AG08395 (cell line): ENCODE measurements around the gene GYPC.

Experiments used
- DNase-seq: peaks from one replicate; pipeline ENCODE4 v3.0.0; 2012; ENCODE audit warnings: mixed read lengths, low spot score

GYPC gene

GRCh38 chr2:126732682-126733245 is 76.8 kb downstream of the GYPC start:
- no peak for DNase-seq

DNA sequence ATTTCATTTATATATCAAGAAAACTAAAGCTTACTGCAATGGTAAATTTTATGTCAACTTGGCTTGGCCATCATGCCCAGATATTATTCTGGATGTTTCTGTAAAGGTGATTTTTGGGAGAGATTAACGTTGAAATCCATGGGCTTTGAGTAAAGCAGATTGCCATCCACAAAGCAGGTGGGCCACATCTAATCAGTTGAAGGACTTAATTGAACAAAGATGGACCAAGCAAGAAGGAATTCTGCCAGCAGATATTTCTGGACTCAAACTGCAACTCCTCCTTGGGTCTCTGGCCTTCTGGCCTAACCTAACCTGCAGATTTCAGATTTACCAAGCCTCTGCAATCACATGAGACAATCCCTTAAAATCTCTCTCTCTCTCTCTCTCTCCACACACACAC is 77.8 kb downstream of the GYPC start:
- DNase-seq, result no peak

DNA sequence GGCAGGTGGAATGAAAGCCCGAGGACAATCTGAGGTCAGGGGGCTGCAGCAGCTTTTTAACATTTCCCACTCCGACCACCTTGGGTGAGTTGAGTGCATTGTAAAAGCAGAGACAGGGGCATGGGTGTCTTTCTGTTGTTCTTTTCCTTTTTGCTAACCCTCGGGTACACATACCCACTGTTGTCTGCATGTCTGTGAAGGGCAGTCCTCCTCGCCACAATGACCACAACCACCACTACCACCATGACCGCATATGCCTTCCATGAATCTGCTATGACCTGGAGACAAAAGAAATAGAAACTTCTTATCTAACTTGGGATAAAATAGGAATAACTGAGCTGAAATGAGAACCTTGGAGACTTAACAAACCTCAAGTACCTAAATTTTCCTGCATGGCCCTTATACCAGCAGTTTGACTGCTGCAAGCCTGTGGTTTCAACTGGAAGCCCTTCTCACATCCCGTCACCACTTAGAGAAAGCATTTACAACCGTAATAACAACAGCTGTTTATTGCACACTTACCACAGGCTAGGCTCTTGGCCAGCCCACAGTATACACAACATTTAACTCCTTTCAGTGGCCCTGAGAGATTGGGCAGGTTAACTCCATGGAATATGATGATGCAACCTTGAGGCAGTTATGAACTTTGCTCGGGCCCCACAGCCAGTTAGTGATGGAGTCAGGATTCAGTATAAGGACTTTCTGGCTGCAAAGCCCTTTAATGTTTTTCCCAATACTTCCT is 80.3 kb downstream of the GYPC start:
- no peak for DNase-seq

- DNase-seq, result no peak
Measured at GRCh38 chr2:126739141-126739540, 83.2 kb downstream of the GYPC start.

DNA sequence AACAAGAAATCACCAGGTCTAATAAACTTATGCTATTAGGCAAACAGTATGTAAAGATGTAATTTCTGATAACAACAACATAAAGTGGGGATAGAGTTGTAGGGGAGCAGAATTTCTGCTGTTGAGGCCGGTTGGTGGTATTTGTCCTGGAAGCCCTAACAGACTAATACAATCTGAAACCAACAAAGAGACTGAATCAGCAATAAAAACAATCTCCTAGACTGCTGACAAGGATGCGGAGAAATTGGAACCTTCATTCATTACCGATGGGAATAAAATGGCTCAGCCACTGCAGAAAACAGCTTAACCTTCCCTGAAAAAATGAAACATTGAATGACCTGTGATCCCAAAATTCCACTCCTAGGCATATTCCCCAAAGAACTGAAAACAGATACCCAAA is 88.7 kb downstream of the GYPC start:
- no peak for DNase-seq
